ENCODE data around the gene TPO. TPM values are rescaled to one million over a fixed set of nuclear protein-coding genes. Genes with fewer than 3 reads are reported as not detected.

The TPO gene
- total and polyA plus RNA-seq, 4 donors = not detected

DNA sequence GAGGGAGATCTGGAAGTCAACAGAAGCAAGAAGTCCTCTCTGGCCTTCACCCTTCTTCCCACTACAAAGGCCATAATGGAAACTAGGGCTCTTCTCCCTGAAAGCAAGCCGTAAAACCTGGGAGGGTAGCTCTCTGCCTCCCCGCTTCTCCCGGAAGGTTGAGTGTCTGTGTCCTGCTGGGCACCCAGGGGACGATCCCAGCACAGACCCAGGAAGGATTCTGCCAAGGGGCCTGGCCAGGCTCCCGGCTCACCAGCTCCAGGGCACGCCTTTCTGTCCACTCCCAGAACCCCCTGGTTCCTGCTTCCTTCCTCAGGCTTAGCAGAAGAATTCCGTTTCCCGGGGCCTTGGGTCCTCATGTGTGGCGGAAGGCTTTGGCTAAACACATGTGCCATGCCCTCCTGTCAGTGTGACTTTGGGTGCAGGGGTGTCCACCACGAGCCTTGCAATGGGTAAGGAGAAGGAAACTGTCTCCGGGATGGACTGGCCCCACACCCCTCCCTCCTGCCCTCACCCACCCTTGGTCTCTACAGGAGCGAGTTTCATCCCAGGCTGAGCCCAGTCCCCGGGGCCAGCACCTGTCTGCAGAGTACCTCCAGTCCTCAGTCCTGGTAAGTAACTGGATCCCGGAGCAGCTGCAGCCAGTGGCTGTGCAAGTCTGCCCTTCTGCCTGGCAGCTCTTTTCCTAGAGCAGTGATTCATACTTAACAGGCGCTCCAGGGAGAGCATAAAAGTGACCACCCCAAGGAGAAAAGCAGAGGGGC lies 135.8 kb downstream of the TPO start:
- no peaks in the 10 kb centered on the region for H3K36me3 ChIP-seq (ENCODE audit: control insufficient read depth in 4 of 4, insufficient read depth in 3 of 4, low read depth in 1 of 4, low read length in 3 of 4)
- no peak for DNase-seq (ENCODE audit: low spot score)
- no peaks in the 10 kb centered on the region for H3K27me3 ChIP-seq (ENCODE audit: control insufficient read depth in 4 of 4, insufficient read depth in 4 of 4, low read length in 3 of 4)
- peaks cover 7 to 18% (median 15%) of the 10 kb centered on the region in 4 donors for H3K4me1 ChIP-seq (ENCODE audit: control insufficient read depth in 4 of 4, insufficient read depth in 4 of 4, low read length in 3 of 4)
- no peak overlapping the region for H3K4me3 ChIP-seq (ENCODE audit: low read depth in 1 of 3, low read length in 3 of 3)
- H3K9me3 ChIP-seq (ENCODE audit: control insufficient read depth in 4 of 4, low read length in 3 of 4) = no peaks in the 10 kb centered on the region
- no peak overlapping the region for H3K9ac ChIP-seq (ENCODE audit: low read depth in 1 of 2, low read length in 2 of 2)
- TF ChIP-seq EGR1 (IDR thresholded peaks at IDR 0.05; ENCODE audit: low read depth in 2 of 2) (no peak), FOXA2 (IDR thresholded peaks at IDR 0.05) (no peak), FOXA1 (IDR thresholded peaks at IDR 0.05) (no peak), RXRA (IDR thresholded peaks at IDR 0.05) (no peak), NR2F2 (IDR thresholded peaks at IDR 0.05) (no peak), RAD21 (IDR thresholded peaks at IDR 0.05) (no peak), YY1 (IDR thresholded peaks at IDR 0.05) (no peak), HNF4A (conservative IDR thresholded peaks at IDR 0.05) (no peak), HNF4G (IDR thresholded peaks at IDR 0.05) (no peak)
- TF ChIP-seq, protein P1, sequence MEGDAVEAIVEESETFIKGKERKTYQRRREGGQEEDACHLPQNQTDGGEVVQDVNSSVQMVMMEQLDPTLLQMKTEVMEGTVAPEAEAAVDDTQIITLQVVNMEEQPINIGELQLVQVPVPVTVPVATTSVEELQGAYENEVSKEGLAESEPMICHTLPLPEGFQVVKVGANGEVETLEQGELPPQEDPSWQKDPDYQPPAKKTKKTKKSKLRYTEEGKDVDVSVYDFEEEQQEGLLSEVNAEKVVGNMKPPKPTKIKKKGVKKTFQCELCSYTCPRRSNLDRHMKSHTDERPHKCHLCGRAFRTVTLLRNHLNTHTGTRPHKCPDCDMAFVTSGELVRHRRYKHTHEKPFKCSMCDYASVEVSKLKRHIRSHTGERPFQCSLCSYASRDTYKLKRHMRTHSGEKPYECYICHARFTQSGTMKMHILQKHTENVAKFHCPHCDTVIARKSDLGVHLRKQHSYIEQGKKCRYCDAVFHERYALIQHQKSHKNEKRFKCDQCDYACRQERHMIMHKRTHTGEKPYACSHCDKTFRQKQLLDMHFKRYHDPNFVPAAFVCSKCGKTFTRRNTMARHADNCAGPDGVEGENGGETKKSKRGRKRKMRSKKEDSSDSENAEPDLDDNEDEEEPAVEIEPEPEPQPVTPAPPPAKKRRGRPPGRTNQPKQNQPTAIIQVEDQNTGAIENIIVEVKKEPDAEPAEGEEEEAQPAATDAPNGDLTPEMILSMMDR (IDR thresholded peaks at IDR 0.05; ENCODE audit: low read depth, low read length, missing input control) = no peak
- TF ChIP-seq, protein P2, sequence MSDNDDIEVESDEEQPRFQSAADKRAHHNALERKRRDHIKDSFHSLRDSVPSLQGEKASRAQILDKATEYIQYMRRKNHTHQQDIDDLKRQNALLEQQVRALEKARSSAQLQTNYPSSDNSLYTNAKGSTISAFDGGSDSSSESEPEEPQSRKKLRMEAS (IDR thresholded peaks at IDR 0.05) = no peak
- TF ChIP-seq, protein P3, sequence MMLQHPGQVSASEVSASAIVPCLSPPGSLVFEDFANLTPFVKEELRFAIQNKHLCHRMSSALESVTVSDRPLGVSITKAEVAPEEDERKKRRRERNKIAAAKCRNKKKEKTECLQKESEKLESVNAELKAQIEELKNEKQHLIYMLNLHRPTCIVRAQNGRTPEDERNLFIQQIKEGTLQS (IDR thresholded peaks at IDR 0.05) = no peak
- WGBS = 89% methylated on average over 15 of the region's 15 CpGs
- no peak overlapping the region for H3K27ac ChIP-seq (ENCODE audit: low read depth in 1 of 2, low read length in 2 of 2)

DNA sequence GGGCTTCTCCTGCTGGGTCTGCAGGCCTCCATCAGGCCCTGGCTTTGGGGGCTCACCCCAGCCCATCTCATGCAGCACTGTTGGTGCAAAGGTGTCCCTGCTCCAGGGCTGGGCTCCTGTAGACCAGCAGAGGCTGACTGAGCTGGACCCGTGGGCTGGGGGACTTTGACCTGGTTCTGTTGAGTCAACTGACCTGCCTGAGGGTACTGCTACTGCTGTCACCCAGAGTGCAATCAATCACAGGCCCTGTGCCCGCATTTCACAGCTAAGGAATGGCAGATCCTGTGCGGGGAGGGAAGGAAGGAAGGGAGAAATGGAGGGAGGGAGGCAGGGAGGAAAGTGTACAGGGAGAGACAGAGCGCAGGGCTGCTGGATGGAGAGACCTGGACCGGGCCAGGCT lies 136.8 kb downstream of the TPO start:
- H3K9me3 ChIP-seq (ENCODE audit: control insufficient read depth in 4 of 4, low read length in 3 of 4) = no peaks in the 10 kb centered on the region
- no peaks in the 10 kb centered on the region for H3K27me3 ChIP-seq (ENCODE audit: control insufficient read depth in 4 of 4, insufficient read depth in 4 of 4, low read length in 3 of 4)
- peak overlapping the region in 1 of 2 donors; percentile 9 for H3K9ac ChIP-seq (ENCODE audit: low read depth in 1 of 2, low read length in 2 of 2)
- no peak overlapping the region for H3K27ac ChIP-seq (ENCODE audit: low read depth in 1 of 2, low read length in 2 of 2)
- TF ChIP-seq TAF1 (conservative IDR thresholded peaks at IDR 0.05) (no peak), EGR1 (IDR thresholded peaks at IDR 0.05; ENCODE audit: low read depth in 2 of 2) (no peak), RXRA (IDR thresholded peaks at IDR 0.05) (peak; percentile 72 to 77), HNF4A (conservative IDR thresholded peaks at IDR 0.05) (peak; percentile 93 to 94), FOXA1 (IDR thresholded peaks at IDR 0.05) (no peak), RAD21 (IDR thresholded peaks at IDR 0.05) (no peak), JUND (IDR thresholded peaks at IDR 0.05) (peak in 1 of 2 donors; percentile 41), HNF4G (IDR thresholded peaks at IDR 0.05) (peak; percentile 80), YY1 (IDR thresholded peaks at IDR 0.05) (peak; percentile 54), FOXA2 (IDR thresholded peaks at IDR 0.05) (peak; percentile 23), NR2F2 (IDR thresholded peaks at IDR 0.05) (no peak), GABPA (IDR thresholded peaks at IDR 0.05 in 1 of 2, conservative IDR thresholded peaks at IDR 0.05 in 1 of 2) (no peak), SP1 (IDR thresholded peaks at IDR 0.05) (peak; percentile 74)
- TF ChIP-seq, protein P1 (IDR thresholded peaks at IDR 0.05; ENCODE audit: low read depth, low read length, missing input control) = no peak
- TF ChIP-seq, protein P3 (IDR thresholded peaks at IDR 0.05) = no peak
- TF ChIP-seq, protein P4, sequence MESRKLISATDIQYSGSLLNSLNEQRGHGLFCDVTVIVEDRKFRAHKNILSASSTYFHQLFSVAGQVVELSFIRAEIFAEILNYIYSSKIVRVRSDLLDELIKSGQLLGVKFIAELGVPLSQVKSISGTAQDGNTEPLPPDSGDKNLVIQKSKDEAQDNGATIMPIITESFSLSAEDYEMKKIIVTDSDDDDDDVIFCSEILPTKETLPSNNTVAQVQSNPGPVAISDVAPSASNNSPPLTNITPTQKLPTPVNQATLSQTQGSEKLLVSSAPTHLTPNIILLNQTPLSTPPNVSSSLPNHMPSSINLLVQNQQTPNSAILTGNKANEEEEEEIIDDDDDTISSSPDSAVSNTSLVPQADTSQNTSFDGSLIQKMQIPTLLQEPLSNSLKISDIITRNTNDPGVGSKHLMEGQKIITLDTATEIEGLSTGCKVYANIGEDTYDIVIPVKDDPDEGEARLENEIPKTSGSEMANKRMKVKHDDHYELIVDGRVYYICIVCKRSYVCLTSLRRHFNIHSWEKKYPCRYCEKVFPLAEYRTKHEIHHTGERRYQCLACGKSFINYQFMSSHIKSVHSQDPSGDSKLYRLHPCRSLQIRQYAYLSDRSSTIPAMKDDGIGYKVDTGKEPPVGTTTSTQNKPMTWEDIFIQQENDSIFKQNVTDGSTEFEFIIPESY (IDR thresholded peaks at IDR 0.05) = no peak
- TF ChIP-seq, protein P5, sequence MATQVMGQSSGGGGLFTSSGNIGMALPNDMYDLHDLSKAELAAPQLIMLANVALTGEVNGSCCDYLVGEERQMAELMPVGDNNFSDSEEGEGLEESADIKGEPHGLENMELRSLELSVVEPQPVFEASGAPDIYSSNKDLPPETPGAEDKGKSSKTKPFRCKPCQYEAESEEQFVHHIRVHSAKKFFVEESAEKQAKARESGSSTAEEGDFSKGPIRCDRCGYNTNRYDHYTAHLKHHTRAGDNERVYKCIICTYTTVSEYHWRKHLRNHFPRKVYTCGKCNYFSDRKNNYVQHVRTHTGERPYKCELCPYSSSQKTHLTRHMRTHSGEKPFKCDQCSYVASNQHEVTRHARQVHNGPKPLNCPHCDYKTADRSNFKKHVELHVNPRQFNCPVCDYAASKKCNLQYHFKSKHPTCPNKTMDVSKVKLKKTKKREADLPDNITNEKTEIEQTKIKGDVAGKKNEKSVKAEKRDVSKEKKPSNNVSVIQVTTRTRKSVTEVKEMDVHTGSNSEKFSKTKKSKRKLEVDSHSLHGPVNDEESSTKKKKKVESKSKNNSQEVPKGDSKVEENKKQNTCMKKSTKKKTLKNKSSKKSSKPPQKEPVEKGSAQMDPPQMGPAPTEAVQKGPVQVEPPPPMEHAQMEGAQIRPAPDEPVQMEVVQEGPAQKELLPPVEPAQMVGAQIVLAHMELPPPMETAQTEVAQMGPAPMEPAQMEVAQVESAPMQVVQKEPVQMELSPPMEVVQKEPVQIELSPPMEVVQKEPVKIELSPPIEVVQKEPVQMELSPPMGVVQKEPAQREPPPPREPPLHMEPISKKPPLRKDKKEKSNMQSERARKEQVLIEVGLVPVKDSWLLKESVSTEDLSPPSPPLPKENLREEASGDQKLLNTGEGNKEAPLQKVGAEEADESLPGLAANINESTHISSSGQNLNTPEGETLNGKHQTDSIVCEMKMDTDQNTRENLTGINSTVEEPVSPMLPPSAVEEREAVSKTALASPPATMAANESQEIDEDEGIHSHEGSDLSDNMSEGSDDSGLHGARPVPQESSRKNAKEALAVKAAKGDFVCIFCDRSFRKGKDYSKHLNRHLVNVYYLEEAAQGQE (IDR thresholded peaks at IDR 0.05) = peak; percentile 47
- TF ChIP-seq, protein P2 (IDR thresholded peaks at IDR 0.05) = no peak
- no peaks in the 10 kb centered on the region for H3K36me3 ChIP-seq (ENCODE audit: control insufficient read depth in 4 of 4, insufficient read depth in 3 of 4, low read depth in 1 of 4, low read length in 3 of 4)
- DNase-seq (ENCODE audit: low spot score) = peak; percentile 44
- no peak overlapping the region for H3K4me3 ChIP-seq (ENCODE audit: low read depth in 1 of 3, low read length in 3 of 3)
- WGBS = 42% methylated on average over 5 of the region's 5 CpGs
- peaks cover 7 to 18% (median 15%) of the 10 kb centered on the region in 4 donors for H3K4me1 ChIP-seq (ENCODE audit: control insufficient read depth in 4 of 4, insufficient read depth in 4 of 4, low read length in 3 of 4)

Data from liver (tissue), 9 donors.